Neuronal stem cell (in vitro differentiated cells): ENCODE measurements around the gene SIK3.
A peak's percentile ranks its signal among the peaks of the same experiment; 100 is the strongest.
"Not testable (repeated sequence)": the region's sequence is repeated elsewhere in the genome, so short reads cannot be mapped to it uniquely, and the experiment has no call there.

Experiments
- DNase-seq: peaks from one replicate; pipeline ENCODE4 v3.0.0-alpha.2; 2013; ENCODE audit warnings: low spot score
- H2AFZ ChIP-seq: one replicate; pipeline ENCODE4 v1.6.1; 2013; ENCODE audit warnings: mild to moderate bottlenecking, low read length, inconsistent platforms
- H2AK5ac ChIP-seq: 2 replicates; pipeline ENCODE4 v1.6.1; 2013; ENCODE audit warnings: low read depth, mild to moderate bottlenecking, inconsistent platforms, low read length, moderate library complexity, mixed read lengths
- H2BK120ac ChIP-seq: 2 replicates; pipeline ENCODE4 v1.6.1; 2013; ENCODE audit warnings: low read depth, mild to moderate bottlenecking, inconsistent platforms, low read length, moderate library complexity, mixed read lengths
- H2BK12ac ChIP-seq: one replicate; pipeline ENCODE4 v1.6.1; 2013; ENCODE audit warnings: low read length, inconsistent platforms
- H2BK15ac ChIP-seq: 2 replicates; pipeline ENCODE4 v1.6.1; 2013; ENCODE audit warnings: mild to moderate bottlenecking, low read length, inconsistent platforms, mixed read lengths
- H2BK5ac ChIP-seq: one replicate; pipeline ENCODE4 v1.6.1; 2013; ENCODE audit warnings: inconsistent platforms, mild to moderate bottlenecking, low read length, moderate library complexity
- H3K14ac ChIP-seq: one replicate; pipeline ENCODE4 v1.6.1; 2013; ENCODE audit warnings: low read length, inconsistent platforms
- H3K18ac ChIP-seq: 2 replicates; pipeline ENCODE4 v1.6.1; 2013; ENCODE audit warnings: low read length, inconsistent platforms
- H3K23ac ChIP-seq: 2 replicates; pipeline ENCODE4 v1.6.1; 2013; ENCODE audit warnings: low read depth, mild to moderate bottlenecking, mixed read lengths, low read length, inconsistent platforms; ENCODE audit not compliant: poor library complexity
- H3K27ac ChIP-seq: replicated peaks from 3 replicates; pipeline ENCODE4 v1.5.1; 2013; ENCODE audit warnings: low read length, inconsistent platforms
- H3K27me3 ChIP-seq, 3 experiments: 2 replicates each; pipeline ENCODE4 v1.6.1; 2013; ENCODE audit warnings: low read length in 3 of 3, mild to moderate bottlenecking in 2 of 3, inconsistent platforms in 1 of 3, low read depth in 1 of 3, mixed read lengths in 1 of 3, moderate library complexity in 1 of 3; ENCODE audit not compliant: control insufficient read depth in 3 of 3, insufficient read depth in 3 of 3
- H3K36me3 ChIP-seq, 2 donors: replicated peaks in 1 of 2; 2 replicates each; pipeline ENCODE4 v1.6.1; 2013; ENCODE audit warnings: low read length in 2 of 2; ENCODE audit not compliant: control insufficient read depth in 2 of 2, insufficient read depth in 2 of 2
- H3K4ac ChIP-seq: 2 replicates; pipeline ENCODE4 v1.6.1; 2013; ENCODE audit warnings: inconsistent platforms, mild to moderate bottlenecking, low read length, moderate library complexity
- H3K4me1 ChIP-seq, 2 donors: 1 replicate in 1 of 2; 2 replicates in 1 of 2; pipeline ENCODE4 v1.6.1; 2013; ENCODE audit warnings: low read length in 2 of 2, low read depth in 1 of 2; ENCODE audit not compliant: control insufficient read depth in 2 of 2, insufficient read depth in 1 of 2
- H3K4me2 ChIP-seq: one replicate; pipeline ENCODE4 v1.6.1; 2013; ENCODE audit warnings: mild to moderate bottlenecking, low read length, inconsistent platforms; ENCODE audit not compliant: insufficient read depth, poor library complexity, severe bottlenecking
- H3K4me3 ChIP-seq, 2 donors: 2 replicates each; pipeline ENCODE4 v1.5.1; 2013; ENCODE audit warnings: low read length in 2 of 2, mild to moderate bottlenecking in 2 of 2, inconsistent platforms in 1 of 2, moderate library complexity in 1 of 2
- H3K79me1 ChIP-seq: one replicate; pipeline ENCODE4 v1.6.1; 2013; ENCODE audit warnings: low read depth, mild to moderate bottlenecking, inconsistent platforms, low read length, moderate library complexity
- H3K9ac ChIP-seq: one replicate; pipeline ENCODE4 v1.6.1; 2013; ENCODE audit warnings: mild to moderate bottlenecking, low read depth, low read length, inconsistent platforms; ENCODE audit not compliant: poor library complexity
- H3K9me3 ChIP-seq, 2 donors: replicated peaks in 1 of 2; 2 replicates each; pipeline versions ENCODE3 to v1.6.1; 2013; ENCODE audit warnings: low read length in 2 of 2, mild to moderate bottlenecking in 2 of 2, inconsistent platforms in 1 of 2, low read depth in 1 of 2, mixed read lengths in 1 of 2, moderate library complexity in 1 of 2; ENCODE audit not compliant: control insufficient read depth in 2 of 2, insufficient read depth in 1 of 2
- H4K8ac ChIP-seq: one replicate; pipeline ENCODE4 v1.6.1; 2013; ENCODE audit warnings: low read depth, mild to moderate bottlenecking, inconsistent platforms, low read length, moderate library complexity
- H4K91ac ChIP-seq: one replicate; pipeline ENCODE4 v1.6.1; 2013; ENCODE audit warnings: low read length, low read depth, mild to moderate bottlenecking, inconsistent platforms; ENCODE audit not compliant: poor library complexity
- WGBS, 2 donors: extraction: QIAGEN DNeasy Blood & Tissue Kit; methylation state at CpG; one replicate each; pipeline ENCODE4 v1.1.7; 2013; ENCODE audit warnings: missing lambda C conversion rate in 2 of 2, mixed read lengths in 1 of 2; ENCODE audit not compliant: insufficient read length in 2 of 2, insufficient replicate concordance in 1 of 2; ENCODE audit errors: extremely low coverage in 2 of 2; 5-methylcytosine and 5-hydroxymethylcytosine counted together

Gene SIK3

GRCh38 chr11:116835042-116835772 lies 263.0 kb downstream of the SIK3 start:
- no peaks in the 10 kb centered on the region for H3K79me1 ChIP-seq
- H3K36me3 ChIP-seq, result no peaks in the 10 kb centered on the region
- H2AFZ ChIP-seq, result peak overlapping the region; percentile 73
- H3K23ac ChIP-seq, result peak overlapping the region; percentile 48
- no CpG with 5 or more reads among the region's 28 CpGs for WGBS, 2 donors
- peak overlapping the region; percentile 94 for H3K18ac ChIP-seq
- H2BK5ac ChIP-seq, result no peak overlapping the region
- peak overlapping the region; percentile 19 for H4K8ac ChIP-seq
- peak overlapping the region; percentile 13 to 77 for H3K4me3 ChIP-seq
- no peak overlapping the region for H4K91ac ChIP-seq
- peaks cover 0 to 10% (median 0%) of the 10 kb centered on the region in 3 experiments for H3K27me3 ChIP-seq
- no peaks in the 10 kb centered on the region for H3K9me3 ChIP-seq
- no peak overlapping the region for H3K4ac ChIP-seq
- H2BK15ac ChIP-seq, result peak overlapping the region; percentile 80
- peaks cover 9 to 19% of the 10 kb centered on the region in 2 donors for H3K4me1 ChIP-seq
- no peak overlapping the region for H2BK12ac ChIP-seq
- no peak overlapping the region for H3K27ac ChIP-seq
- H2BK120ac ChIP-seq, result peak overlapping the region; percentile 52
- no peak for DNase-seq
- H3K14ac ChIP-seq, result no peak overlapping the region
- H2AK5ac ChIP-seq, result peak overlapping the region; percentile 97
- H3K4me2 ChIP-seq, result peak overlapping the region; percentile 82
- H3K9ac ChIP-seq, result peak overlapping the region; percentile 64

- Histone ChIP-seq H3K27me3 (peaks cover 0 to 10% (median 0%) of the 10 kb centered on the region in 3 experiments), H3K4me1 (peaks cover 10 to 22% of the 10 kb centered on the region in 2 donors), H3K9ac (peak overlapping the region; percentile 64), H3K4me3 (peak overlapping the region in 1 of 2 donors; percentile 20)
- not testable (repeated sequence) for H3K14ac ChIP-seq, H3K79me1 ChIP-seq, H2BK120ac ChIP-seq, DNase-seq, H4K91ac ChIP-seq, H3K4ac ChIP-seq, H2BK15ac ChIP-seq, H2AK5ac ChIP-seq, H3K18ac ChIP-seq, H4K8ac ChIP-seq, H3K23ac ChIP-seq, H2AFZ ChIP-seq, H3K4me2 ChIP-seq, H3K27ac ChIP-seq, H2BK12ac ChIP-seq, H3K36me3 ChIP-seq, H3K9me3 ChIP-seq, H2BK5ac ChIP-seq
- no CpG with 5 or more reads among the region's 13 CpGs for WGBS, 2 donors
Measured at GRCh38 chr11:116834535-116835041, 263.6 kb downstream of the SIK3 start.

- H3K4me2 ChIP-seq, result no peak overlapping the region
Measured at GRCh38 chr11:116833816-116834534, 264.3 kb downstream of the SIK3 start.

GRCh38 chr11:116833491-116833815 lies 264.8 kb downstream of the SIK3 start:
- Histone ChIP-seq H3K27me3 (peaks cover 0 to 10% (median 0%) of the 10 kb centered on the region in 3 experiments), H2BK12ac (no peak overlapping the region), H3K36me3 (no peaks in the 10 kb centered on the region), H2AFZ (no peak overlapping the region), H3K4me2 (no peak overlapping the region), H3K4me1 (peaks cover 14 to 24% of the 10 kb centered on the region in 2 donors), H3K79me1 (no peaks in the 10 kb centered on the region), H3K27ac (no peak overlapping the region), H3K14ac (no peak overlapping the region), H4K8ac (no peak overlapping the region), H2AK5ac (no peak overlapping the region), H3K23ac (peak overlapping the region; percentile 9), H3K9ac (no peak overlapping the region), H3K9me3 (no peaks in the 10 kb centered on the region), H2BK5ac (no peak overlapping the region), H2BK15ac (no peak overlapping the region), H3K18ac (no peak overlapping the region), H3K4me3 (no peak overlapping the region), H2BK120ac (no peak overlapping the region), H3K4ac (no peak overlapping the region), H4K91ac (no peak overlapping the region)
- no peak for DNase-seq
- no CpG with 5 or more reads among the region's 10 CpGs for WGBS, 2 donors

More at GRCh38 chr11:116833816-116834534, 264.3 kb downstream of the SIK3 start:
- Histone ChIP-seq H2BK5ac (no peak overlapping the region), H3K36me3 (no peaks in the 10 kb centered on the region), H3K9ac (no peak overlapping the region), H3K4ac (no peak overlapping the region), H3K27me3 (peaks cover 0 to 10% (median 0%) of the 10 kb centered on the region in 3 experiments), H3K79me1 (no peaks in the 10 kb centered on the region), H3K14ac (peak overlapping the region; percentile 14), H4K91ac (no peak overlapping the region), H3K4me1 (peaks cover 14 to 24% of the 10 kb centered on the region in 2 donors), H2AK5ac (no peak overlapping the region), H3K4me3 (no peak overlapping the region), H2AFZ (no peak overlapping the region), H3K18ac (no peak overlapping the region), H2BK12ac (no peak overlapping the region), H4K8ac (no peak overlapping the region), H3K23ac (no peak overlapping the region), H3K9me3 (no peaks in the 10 kb centered on the region), H2BK120ac (no peak overlapping the region), H3K27ac (no peak overlapping the region), H2BK15ac (no peak overlapping the region)
- no CpG with 5 or more reads among the region's 14 CpGs for WGBS, 2 donors
- no peak for DNase-seq
